HG03280 (cell line): ENCODE data around the gene PI4KA.
"Not testable (repeated sequence)": the region's sequence is repeated elsewhere in the genome, so short reads cannot be mapped to it uniquely, and the experiment has no call there.

Experiments used
- ATAC-seq: cut with Tn5 transposase; IDR thresholded peaks from one replicate; pipeline ENCODE4 v1.9.1; 2021; ENCODE audit warnings: mild to moderate bottlenecking, moderate library complexity; ENCODE audit not compliant: unreplicated experiment

The PI4KA gene

GRCh38 chr22:20779014-20779817 lies 79.4 kb downstream of the PI4KA start:
- no peak for ATAC-seq

- no peak for ATAC-seq
Observed at GRCh38 chr22:20777420-20778177, 81.0 kb downstream of the PI4KA start.

GRCh38 chr22:20776624-20777405 lies 81.8 kb downstream of the PI4KA start:
- ATAC-seq, result no peak

- no peak for ATAC-seq
Observed at GRCh38 chr22:20775342-20775895, 83.2 kb downstream of the PI4KA start.

- no peak for ATAC-seq
Observed at GRCh38 chr22:20774882-20775281, 83.7 kb downstream of the PI4KA start.

GRCh38 chr22:20773793-20774212 lies 84.8 kb downstream of the PI4KA start, which contains the start of gene SERPIND1:
Gene SERPIND1, plus strand, starts transcription at chr22:20774113. Its CDS starts 5,200 bp downstream, at chr22:20779313.
- ATAC-seq, result no peak

- no peak for ATAC-seq
Observed at GRCh38 chr22:20771918-20772625, 86.5 kb downstream of the PI4KA start.

- ATAC-seq, result not testable (repeated sequence)
Observed at GRCh38 chr22:20769496-20769826, 89.2 kb downstream of the PI4KA start.

GRCh38 chr22:20766530-20766929 lies 92.1 kb downstream of the PI4KA start:
- no peak for ATAC-seq

- no peak for ATAC-seq
Observed at GRCh38 chr22:20765938-20766337, 92.7 kb downstream of the PI4KA start.

- no peak for ATAC-seq
Observed at GRCh38 chr22:20764729-20765128, 93.9 kb downstream of the PI4KA start.

GRCh38 chr22:20764471-20764720 lies 94.2 kb downstream of the PI4KA start:
- no peak for ATAC-seq

GRCh38 chr22:20763630-20764470 lies 94.8 kb downstream of the PI4KA start:
- no peak for ATAC-seq

- no peak for ATAC-seq
Observed at GRCh38 chr22:20762233-20762796, 96.3 kb downstream of the PI4KA start.

GRCh38 chr22:20761536-20761935 lies 97.1 kb downstream of the PI4KA start:
- no peak for ATAC-seq

- no peak for ATAC-seq
Observed at GRCh38 chr22:20760084-20760483, 98.5 kb downstream of the PI4KA start.

- no peak for ATAC-seq
Observed at GRCh38 chr22:20758688-20759087, 99.9 kb downstream of the PI4KA start.

GRCh38 chr22:20756846-20757245 lies 101.8 kb downstream of the PI4KA start:
- no peak for ATAC-seq

- ATAC-seq, result no peak
Observed at GRCh38 chr22:20752873-20753272, 105.7 kb downstream of the PI4KA start.
